ENCODE measurements around the gene WDR90.

GRCh38 chr16:609316-609715, 39.8 kb upstream of the WDR90 start:
- TF ChIP-seq POLR2AphosphoS5 (IDR thresholded peaks at IDR 0.05; ENCODE audit: insufficient read depth in 1 of 2, low read depth in 1 of 2) (no peak), CTCF (IDR thresholded peaks at IDR 0.05) (no peak), POLR2A (IDR thresholded peaks at IDR 0.05) (no peak)
